H1 (cell line): ENCODE measurements around the gene CCNE1. TPM values are rescaled to one million over a fixed set of nuclear protein-coding genes. Genes with fewer than 3 reads are reported as not detected.

Source experiments
- ASH2L ChIP-seq: fragments of 200-600, 300-600 bp; sonication (generic); IDR thresholded peaks from one replicate; pipeline ENCODE4 v1.7.1; 2017; ENCODE audit warnings: low read length
- RNF2 ChIP-seq: fragments of 200-900, 300-1000 bp; sonication (generic); IDR thresholded peaks from 2 replicates; pipeline ENCODE4 v1.7.1; 2016; ENCODE audit warnings: borderline replicate concordance, low read depth, mild to moderate bottlenecking, antibody characterized with exemption, low read length; ENCODE audit not compliant: poor library complexity, severe bottlenecking; ENCODE audit errors: missing control alignments
- TAF7 ChIP-seq: optimal IDR thresholded peaks from 2 replicates; pipeline ENCODE3; 2011; ENCODE audit warnings: low read depth, mild to moderate bottlenecking, inconsistent platforms, low read length, moderate library complexity, borderline replicate concordance
- TBP ChIP-seq: IDR thresholded peaks from 2 replicates; pipeline ENCODE4 v1.6.1; 2011; ENCODE audit warnings: low read depth, low read length, improper control_type of control experiment
- TCF12 ChIP-seq: IDR thresholded peaks from 2 replicates; pipeline ENCODE4 v1.6.1; 2011; ENCODE audit warnings: low read depth, mild to moderate bottlenecking, low read length
- polyA plus RNA-seq, 7 experiments: library from polyadenylated mRNA; depleted of rRNA in 3 of 7; stranded (reverse) in 5 of 7; unstranded in 2 of 7; fragments of >200 nt in 5 of 7; fragments of 200-250 nt in 2 of 7; gene quantifications; 1 replicate in 5 of 7; 2 replicates in 1 of 7; 4 replicates in 1 of 7; pipeline versions ENCODE4 v1.2.1 to v1.2.3, GENCODE V29; 2011 to 2013; ENCODE audit warnings: missing spikeins in 2 of 7, mixed read lengths in 2 of 7
- total RNA-seq: library from RNA; stranded (reverse); fragmentation: NEBNext Ultra II Directional; extraction: Animal tissue kit (Norgen Biotek cat#: 25700); gene quantifications from 2 replicates; pipeline ENCODE4 v1.2.1, GENCODE V29; 2021

Gene CCNE1
- total and polyA plus RNA-seq, 2 of the 8 experiments (the other 6 are each of a cell fraction or from before 2014, with no cell fraction given) = 43.2 to 44.6 TPM

GRCh38 chr19:29810504-29810871 is 1.3 kb upstream of the CCNE1 start (continued):
- TF ChIP-seq RNF2 (no peak), TCF12 (no peak), TAF7 (no peak), ASH2L (no peak), TBP (no peak)
